A673 (cell line): ENCODE data around the gene TEAD1. TPM values are rescaled to one million over a fixed set of nuclear protein-coding genes. Genes with fewer than 3 reads are reported as not detected.

Source experiments
- BruUV-seq: library from RNA; stranded (reverse); fragments of 400-500 nt; replicated peaks from 2 replicates; lab custom pipeline; 2021; lab: Mats Ljungman, UMichigan
- CTCF ChIA-PET: fragments of 300-600 bp; sonication (Branson Sonifier 250); formaldehyde crosslinking; loops from one replicate; lab custom pipeline; 2022; ENCODE audit warnings: antibody characterized with exemption; lab: Charles Lee
- POLR2A ChIA-PET: fragments of 300-600 bp; sonication (Branson Sonifier 250); formaldehyde crosslinking; loops from one replicate; lab custom pipeline; 2022; ENCODE audit warnings: antibody characterized with exemption; ENCODE audit not compliant: low non-redundant PET; lab: Charles Lee
- DNase-seq: peaks from one replicate; pipeline ENCODE4 v3.0.0-alpha.2; 2015; ENCODE audit warnings: low spot score
- H3K27ac ChIP-seq: fragments of 200-600 bp; sonication (generic); 2 replicates; pipeline ENCODE4 v1.5.1; 2016; ENCODE audit warnings: mixed run types, low read depth, mild to moderate bottlenecking, mixed read lengths, antibody characterized with exemption, low read length; ENCODE audit not compliant: poor library complexity, severe bottlenecking
- H3K27me3 ChIP-seq: fragments of 200-600 bp; sonication (generic); replicated peaks from 2 replicates; pipeline ENCODE4 v1.6.1; 2017; ENCODE audit warnings: mixed run types, low read depth, mild to moderate bottlenecking, mixed read lengths, antibody characterized with exemption, low read length; ENCODE audit not compliant: insufficient read depth, poor library complexity
- H3K36me3 ChIP-seq: fragments of 200-600 bp; sonication (generic); 2 replicates; pipeline ENCODE4 v1.6.1; 2016; ENCODE audit warnings: mixed run types, mild to moderate bottlenecking, mixed read lengths, antibody characterized with exemption, low read length; ENCODE audit not compliant: insufficient read depth, poor library complexity, severe bottlenecking
- H3K4me1 ChIP-seq: fragments of 200-600 bp; sonication (generic); 2 replicates; pipeline ENCODE4 v1.6.1; 2017; ENCODE audit warnings: mixed run types, mild to moderate bottlenecking, mixed read lengths, antibody characterized with exemption, low read length; ENCODE audit not compliant: insufficient read depth, poor library complexity, severe bottlenecking
- H3K4me3 ChIP-seq: fragments of 200-600 bp; sonication (generic); 2 replicates; pipeline ENCODE4 v1.5.1; 2016; ENCODE audit warnings: low read depth, mixed run types, mild to moderate bottlenecking, mixed read lengths, low read length; ENCODE audit not compliant: poor library complexity, severe bottlenecking
- H3K9me3 ChIP-seq: fragments of 200-600 bp; sonication (generic); 2 replicates; pipeline ENCODE4 v1.6.1; 2016; ENCODE audit warnings: mixed run types, low read depth, mild to moderate bottlenecking, mixed read lengths, antibody characterized with exemption, low read length; ENCODE audit not compliant: poor library complexity, severe bottlenecking
- CTCF ChIP-seq: fragments of 300-800, 200-600 bp; sonication (generic); conservative IDR thresholded peaks from 2 replicates; pipeline ENCODE4 v1.5.1; 2017; ENCODE audit warnings: low read depth, mild to moderate bottlenecking, antibody characterized with exemption, low read length, moderate library complexity, mixed read lengths
- EZH2 ChIP-seq: fragments of 200-600 bp; sonication (generic); IDR thresholded peaks from 2 replicates; pipeline ENCODE4 v1.6.1; 2017; ENCODE audit warnings: borderline replicate concordance, low read depth, mild to moderate bottlenecking, mixed read lengths, antibody characterized with exemption, low read length; ENCODE audit not compliant: poor library complexity, severe bottlenecking
- intact Hi-C: fragments of 100-400 bp; cut with micrococcal nuclease; formaldehyde crosslinking; loops from one replicate; pipeline ENCODE4 v1.10.0; 2022; ENCODE audit not compliant: unreplicated experiment
- total RNA-seq: library from RNA; stranded (reverse); gene quantifications from 2 replicates; pipeline ENCODE4 v1.2.3, GENCODE V29; 2021

Gene TEAD1
- total RNA-seq, 1 experiment from 2014 or later, result 81.8 TPM

- no peak for DNase-seq
- CTCF ChIA-PET, result no interaction called here
- no peak for TF ChIP-seq CTCF
- no peak for TF ChIP-seq EZH2
- intact Hi-C loops, result no loop called here
- peaks cover 4% of the 10 kb centered on the region for H3K36me3 ChIP-seq
- no TSS peak for BruUV-seq
- H3K27ac ChIP-seq, result no peak overlapping the region
- POLR2A ChIA-PET, result no interaction called here
- no peaks in the 10 kb centered on the region for H3K9me3 ChIP-seq
- H3K4me3 ChIP-seq, result no peak overlapping the region
- H3K27me3 ChIP-seq, result no peaks in the 10 kb centered on the region
- H3K4me1 ChIP-seq, result peaks cover 19% of the 10 kb centered on the region
Observed at GRCh38 chr11:12942157-12942556, 267.9 kb downstream of the TEAD1 start.

- peak overlapping the region; percentile 60 for H3K27ac ChIP-seq
- ChIA-PET POLR2A (no interaction called here), CTCF (no interaction called here)
- H3K27me3 ChIP-seq, result no peaks in the 10 kb centered on the region
- H3K9me3 ChIP-seq, result no peaks in the 10 kb centered on the region
- H3K36me3 ChIP-seq, result peaks cover 4% of the 10 kb centered on the region
- no TSS peak for BruUV-seq
- H3K4me3 ChIP-seq, result no peak overlapping the region
- intact Hi-C loops, result no loop called here
- TF ChIP-seq EZH2 (no peak), CTCF (no peak)
- peaks cover 19% of the 10 kb centered on the region for H3K4me1 ChIP-seq
- DNase-seq, result peak; percentile 53
Observed at GRCh38 chr11:12943311-12943710, 269.1 kb downstream of the TEAD1 start.

- BruUV-seq, result no TSS peak
- Histone ChIP-seq H3K4me1 (peaks cover 19% of the 10 kb centered on the region), H3K36me3 (no peaks in the 10 kb centered on the region), H3K9me3 (no peaks in the 10 kb centered on the region), H3K27ac (no peak overlapping the region), H3K4me3 (no peak overlapping the region), H3K27me3 (no peaks in the 10 kb centered on the region)
- ChIA-PET POLR2A (no interaction called here), CTCF (no interaction called here)
- no peak for TF ChIP-seq CTCF
- TF ChIP-seq EZH2, result no peak
- intact Hi-C loops, result no loop called here
- peak; percentile 19 for DNase-seq
Observed at GRCh38 chr11:12944889-12945288, 270.7 kb downstream of the TEAD1 start.
